K562 (cell line): ENCODE measurements around the gene DBH.

Experiments
- POLR2AphosphoS5 ChIP-seq: IDR thresholded peaks from 2 replicates; pipeline ENCODE4 v1.6.1; 2011; ENCODE audit warnings: mild to moderate bottlenecking, low read depth, low read length, moderate library complexity; ENCODE audit not compliant: control insufficient read depth, insufficient read depth
- RBBP5 ChIP-seq: fragments of 200-600 bp; sonication (generic); IDR thresholded peaks from 2 replicates; pipeline ENCODE4 v1.6.1; 2012; ENCODE audit warnings: borderline replicate concordance, mild to moderate bottlenecking, low read length, control low read depth, inconsistent platforms; ENCODE audit not compliant: insufficient read depth, poor library complexity, severe bottlenecking

DNA sequence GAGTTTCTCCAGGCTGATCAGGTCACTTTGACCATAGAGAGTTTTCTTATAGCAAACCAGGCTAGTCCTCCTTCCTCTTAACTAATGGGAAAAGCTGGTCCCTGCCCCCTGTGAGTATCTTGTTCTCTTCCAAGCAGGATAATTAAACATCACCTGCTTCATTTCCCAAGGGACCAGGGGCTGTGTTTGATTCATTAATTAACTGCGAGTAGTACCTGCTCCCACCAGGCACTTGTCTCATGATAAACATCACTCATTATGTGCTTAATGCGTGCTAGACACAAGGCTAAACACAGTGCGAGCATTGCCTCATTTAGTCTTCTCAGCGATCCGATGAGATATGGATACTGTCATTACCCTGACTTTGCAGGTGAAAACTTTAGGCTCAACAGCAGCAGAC lies 25.3 kb upstream of the DBH start:
- TF ChIP-seq POLR2AphosphoS5 (no peak), RBBP5 (no peak)
